GM19023 (cell line): ENCODE data around the gene SLC5A12.
A peak's percentile ranks its signal among the peaks of the same experiment; 100 is the strongest.

ENCODE experiments used
- ATAC-seq: cut with Tn5 transposase; IDR thresholded peaks from one replicate; pipeline ENCODE4 v1.9.1; 2021; ENCODE audit warnings: mild to moderate bottlenecking, moderate library complexity; ENCODE audit not compliant: unreplicated experiment

The SLC5A12 gene, protein sequence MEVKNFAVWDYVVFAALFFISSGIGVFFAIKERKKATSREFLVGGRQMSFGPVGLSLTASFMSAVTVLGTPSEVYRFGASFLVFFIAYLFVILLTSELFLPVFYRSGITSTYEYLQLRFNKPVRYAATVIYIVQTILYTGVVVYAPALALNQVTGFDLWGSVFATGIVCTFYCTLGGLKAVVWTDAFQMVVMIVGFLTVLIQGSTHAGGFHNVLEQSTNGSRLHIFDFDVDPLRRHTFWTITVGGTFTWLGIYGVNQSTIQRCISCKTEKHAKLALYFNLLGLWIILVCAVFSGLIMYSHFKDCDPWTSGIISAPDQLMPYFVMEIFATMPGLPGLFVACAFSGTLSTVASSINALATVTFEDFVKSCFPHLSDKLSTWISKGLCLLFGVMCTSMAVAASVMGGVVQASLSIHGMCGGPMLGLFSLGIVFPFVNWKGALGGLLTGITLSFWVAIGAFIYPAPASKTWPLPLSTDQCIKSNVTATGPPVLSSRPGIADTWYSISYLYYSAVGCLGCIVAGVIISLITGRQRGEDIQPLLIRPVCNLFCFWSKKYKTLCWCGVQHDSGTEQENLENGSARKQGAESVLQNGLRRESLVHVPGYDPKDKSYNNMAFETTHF

DNA sequence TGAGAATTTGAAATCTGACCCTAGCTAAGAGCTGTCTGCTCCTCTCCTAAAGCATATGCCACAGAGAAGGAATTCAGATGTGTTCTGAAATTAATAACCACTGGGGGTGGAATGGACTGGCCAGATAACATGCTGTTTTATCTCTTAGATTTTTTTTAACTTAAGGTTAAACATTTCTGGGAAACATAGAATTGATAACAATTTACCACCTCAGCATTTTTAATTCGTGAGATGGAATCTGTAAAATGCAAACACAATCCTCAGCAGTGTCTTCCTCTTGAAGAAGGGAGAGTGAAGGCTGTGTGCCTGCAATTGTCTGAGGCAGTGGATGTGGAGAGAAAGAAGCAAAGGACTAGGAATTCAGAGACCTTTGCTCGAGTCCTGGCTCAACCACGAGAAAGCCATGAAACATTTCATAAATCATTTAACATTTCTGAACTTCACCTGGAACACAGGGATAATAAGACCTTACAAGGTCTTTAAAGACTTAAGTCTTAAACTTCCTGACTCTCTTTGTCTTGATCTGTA, at the start of gene SLC5A12:
SLC5A12 (minus strand) TSS at position 113 of the 528 bp plus-strand sequence. CDS start 346 bp downstream, outside the sequence.
- no peak for ATAC-seq

DNA sequence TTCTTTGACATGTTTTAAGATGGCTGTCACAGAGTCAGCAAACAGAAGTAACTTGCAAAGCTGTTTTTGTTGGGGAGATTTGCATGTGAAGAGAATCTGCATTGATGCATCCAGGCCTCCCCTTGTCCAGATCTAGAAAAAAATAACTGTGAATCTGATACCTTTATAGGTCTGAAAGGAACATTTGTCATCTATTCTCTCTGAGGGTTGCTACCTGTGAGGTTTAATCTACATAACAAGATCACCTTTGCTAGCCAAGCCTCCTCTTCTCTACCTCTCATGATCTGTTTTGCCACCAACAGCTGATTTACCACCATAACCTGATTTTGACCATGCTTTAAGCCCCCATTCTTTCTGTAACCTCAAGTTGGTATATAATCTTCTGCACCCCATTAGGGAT, 47.2 kb upstream of the SLC5A12 start:
- no peak for ATAC-seq

DNA sequence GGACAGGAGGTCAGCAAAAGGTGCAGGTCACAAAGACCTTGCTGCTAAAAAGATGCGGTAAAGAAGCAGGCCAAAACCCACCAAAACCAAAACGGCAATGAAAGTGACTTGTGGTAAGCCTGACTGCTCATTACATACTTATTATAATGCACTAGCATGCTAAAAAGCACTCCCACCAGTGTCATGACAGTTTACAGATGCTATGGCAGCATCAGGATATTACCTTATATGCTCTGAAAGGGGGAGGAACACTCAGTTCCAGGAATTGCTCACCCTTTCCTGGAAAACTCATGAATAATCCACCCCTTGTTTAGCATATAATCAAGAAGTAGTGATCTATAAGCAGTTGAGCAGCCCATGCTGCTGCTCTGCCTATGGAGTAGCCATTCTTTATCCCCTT, 45.2 kb upstream of the SLC5A12 start:
- no peak for ATAC-seq

DNA sequence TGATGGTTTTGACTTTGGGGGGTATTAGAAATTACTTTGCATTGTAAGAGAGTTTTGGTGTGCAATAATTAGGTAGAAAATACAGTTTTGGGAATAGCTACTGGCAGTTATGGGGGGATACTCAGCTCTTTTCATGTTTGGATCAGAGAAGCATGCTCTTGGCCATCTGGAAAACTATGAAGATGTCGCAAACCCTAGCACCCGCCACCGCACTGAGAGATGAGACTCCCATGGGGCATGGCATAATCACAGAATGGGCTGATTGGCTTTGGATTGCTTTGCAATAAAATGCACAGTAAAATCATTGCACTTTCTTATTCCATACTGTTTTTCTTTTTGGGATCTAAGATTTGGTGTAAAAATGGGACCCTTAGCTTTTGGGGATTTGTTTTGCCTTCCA, 43.5 kb upstream of the SLC5A12 start:
- ATAC-seq = no peak

DNA sequence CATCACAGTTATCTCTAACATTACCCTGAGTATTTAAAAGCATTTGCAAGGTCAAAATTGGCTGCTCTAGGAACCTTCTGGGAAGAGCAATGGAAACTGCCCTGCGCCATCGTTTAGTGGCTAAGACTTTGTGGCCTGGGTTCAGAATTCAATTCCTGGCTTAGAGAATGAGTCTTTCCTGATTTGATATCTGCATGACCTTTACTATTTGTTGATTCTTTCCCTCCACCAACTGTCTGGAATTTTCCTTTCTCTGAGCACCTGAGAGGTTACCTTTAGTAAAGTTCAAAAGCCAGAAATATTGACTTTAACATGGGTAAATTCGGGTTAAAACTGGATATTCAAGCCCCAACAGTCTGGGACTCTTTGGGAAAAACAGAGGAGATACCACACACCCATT, 43.0 kb upstream of the SLC5A12 start:
- no peak for ATAC-seq

DNA sequence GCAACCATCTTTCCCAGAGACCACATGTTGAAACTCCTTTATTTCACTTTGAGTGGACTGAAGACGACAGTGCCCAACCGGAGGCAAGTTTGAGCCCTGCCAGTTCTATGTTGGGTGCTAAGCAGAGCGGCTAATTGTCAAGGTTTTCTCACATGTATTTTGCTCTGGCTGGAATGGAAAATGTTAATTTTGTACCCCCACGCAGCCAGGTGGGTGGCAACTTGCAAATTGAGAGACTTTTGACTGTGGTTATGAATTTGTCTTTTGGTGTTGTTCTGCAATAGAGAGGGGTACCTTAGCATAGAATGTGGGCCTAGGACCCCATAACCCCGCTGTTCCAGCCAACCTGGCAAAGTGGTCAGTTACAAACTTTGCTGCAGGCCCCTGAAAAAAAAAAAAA, 42.5 kb upstream of the SLC5A12 start:
- no peak for ATAC-seq

DNA sequence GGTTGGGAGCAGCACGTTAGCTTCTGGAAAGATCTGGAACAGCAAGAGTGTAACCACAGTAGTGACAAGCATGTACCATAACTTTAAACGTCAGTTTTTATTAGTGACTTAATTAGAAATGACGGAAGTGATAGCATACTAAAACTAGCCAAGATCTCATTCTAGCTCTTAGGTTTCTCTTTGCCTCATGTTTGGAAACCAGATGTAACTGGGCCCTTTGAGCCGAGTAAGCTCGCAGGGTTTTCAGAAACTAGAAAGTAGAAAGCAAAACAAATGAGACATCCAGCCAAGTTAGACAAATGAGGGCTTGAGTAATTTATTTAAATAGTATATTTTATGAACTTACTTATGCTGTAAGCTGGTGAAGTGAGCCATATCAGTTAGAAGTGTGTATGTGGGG, 40.2 kb upstream of the SLC5A12 start:
- ATAC-seq = no peak

DNA sequence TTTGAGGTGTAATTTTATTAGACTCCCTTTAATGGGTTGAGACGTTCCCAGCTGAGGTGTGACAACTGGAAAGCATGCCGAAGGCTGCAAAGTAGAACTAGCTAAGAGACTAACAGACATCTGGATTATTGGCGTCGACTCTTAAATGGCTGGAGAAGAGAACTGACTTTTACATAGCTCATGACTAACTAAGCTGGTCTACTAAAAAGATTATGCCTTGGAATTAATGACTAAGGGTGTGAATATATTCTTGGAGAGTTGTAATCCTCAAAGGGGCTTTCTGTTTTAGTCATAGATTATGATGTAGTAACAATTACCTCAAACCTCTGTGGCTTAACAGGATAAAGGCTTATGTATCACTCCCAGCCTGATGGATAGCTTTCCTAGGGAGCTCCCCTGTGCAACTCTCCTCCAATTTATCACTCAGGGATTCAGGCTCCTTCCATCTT, 39.5 kb upstream of the SLC5A12 start:
- ATAC-seq = no peak

DNA sequence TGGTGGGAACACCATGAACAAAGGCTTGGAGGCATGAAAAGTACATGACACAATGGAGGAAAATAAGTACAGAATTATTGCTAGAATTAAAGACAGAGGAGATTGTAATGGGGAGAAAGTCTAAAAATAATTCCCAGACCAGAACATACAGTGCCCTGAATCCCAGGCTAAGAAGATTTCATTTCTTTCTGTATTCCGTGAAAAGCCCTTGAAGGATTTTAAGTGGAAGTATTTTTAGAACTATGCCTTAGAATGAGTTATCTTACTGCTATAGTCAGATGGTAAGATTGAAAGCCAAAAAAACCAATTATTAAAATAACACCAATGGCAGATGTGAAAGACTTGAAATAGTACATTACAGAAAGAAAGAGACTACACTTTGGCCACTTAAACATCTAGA, 36.1 kb upstream of the SLC5A12 start:
- ATAC-seq = no peak

DNA sequence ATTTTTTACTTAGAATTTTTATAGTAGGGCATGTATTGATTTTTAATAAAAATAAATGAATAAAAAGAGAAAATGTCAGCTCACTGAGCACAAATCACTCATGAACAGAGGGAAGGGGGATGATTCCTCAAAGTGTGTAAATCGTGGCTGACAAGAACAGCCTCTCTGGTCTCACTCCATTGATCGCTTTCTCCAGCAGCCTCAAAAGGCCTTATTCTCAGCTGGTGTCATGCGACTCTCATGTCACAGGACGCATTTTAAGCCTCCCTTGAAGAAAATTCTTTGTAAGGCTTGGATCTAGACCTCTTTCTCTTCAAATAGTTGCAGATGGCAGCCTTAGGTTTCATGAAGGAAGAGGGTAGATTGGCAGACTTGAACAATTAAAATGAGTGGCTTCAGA, 33.9 kb upstream of the SLC5A12 start:
- no peak for ATAC-seq

DNA sequence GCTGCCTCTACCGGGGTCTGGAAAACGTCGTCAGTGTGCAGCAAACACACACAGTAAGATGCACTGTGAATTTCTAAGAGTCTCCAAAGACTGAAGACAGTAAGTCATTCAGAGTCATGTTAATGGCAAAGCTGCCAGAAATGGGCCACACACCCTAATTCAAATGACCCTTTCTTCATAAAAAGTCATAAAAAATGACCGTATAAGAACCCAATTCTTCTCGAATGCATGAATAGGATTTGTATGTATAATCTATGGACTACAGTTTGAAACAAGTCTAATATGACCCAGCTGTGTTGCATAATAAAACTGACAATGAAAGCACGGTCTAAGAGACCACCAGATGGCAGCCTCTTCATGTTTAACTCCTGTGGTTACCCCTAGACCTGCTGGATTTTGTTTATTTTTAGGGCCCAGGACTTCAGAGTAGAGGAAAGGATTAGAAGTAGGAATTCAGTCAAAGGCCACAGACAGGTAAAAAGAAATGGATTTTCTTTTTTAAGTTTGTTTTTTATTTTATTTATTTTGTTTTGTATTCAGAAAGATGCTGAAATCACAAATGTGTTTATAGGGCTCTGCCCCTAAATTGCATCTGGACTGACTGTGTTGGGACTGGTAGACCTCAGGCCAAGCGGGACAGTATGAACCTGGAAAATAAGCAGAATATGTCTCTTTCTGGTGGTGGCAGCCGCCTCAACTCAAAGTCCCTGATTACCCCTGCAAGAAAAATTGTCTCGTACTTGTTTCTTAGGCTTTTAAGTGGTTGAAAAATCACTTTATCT, 32.1 kb upstream of the SLC5A12 start:
- no peak for ATAC-seq

DNA sequence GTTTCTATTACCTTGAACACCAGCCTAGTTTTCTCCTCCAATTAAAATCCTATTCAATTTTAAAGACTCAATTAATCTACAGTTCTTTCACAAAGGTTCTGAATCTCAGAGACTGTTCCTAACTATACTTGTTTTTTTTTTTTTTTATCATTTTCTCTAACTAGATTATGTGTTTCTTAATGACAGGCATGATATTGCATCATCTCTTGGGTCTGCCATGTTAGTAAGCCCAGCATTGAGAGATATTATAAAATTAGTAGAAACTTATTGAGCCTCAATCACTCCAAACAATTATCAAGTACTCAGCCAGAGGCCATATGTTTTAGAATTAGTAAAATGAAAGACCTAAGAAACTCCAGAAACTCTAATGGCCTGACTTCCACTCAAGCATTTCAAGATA, 28.1 kb upstream of the SLC5A12 start:
- ATAC-seq = no peak

DNA sequence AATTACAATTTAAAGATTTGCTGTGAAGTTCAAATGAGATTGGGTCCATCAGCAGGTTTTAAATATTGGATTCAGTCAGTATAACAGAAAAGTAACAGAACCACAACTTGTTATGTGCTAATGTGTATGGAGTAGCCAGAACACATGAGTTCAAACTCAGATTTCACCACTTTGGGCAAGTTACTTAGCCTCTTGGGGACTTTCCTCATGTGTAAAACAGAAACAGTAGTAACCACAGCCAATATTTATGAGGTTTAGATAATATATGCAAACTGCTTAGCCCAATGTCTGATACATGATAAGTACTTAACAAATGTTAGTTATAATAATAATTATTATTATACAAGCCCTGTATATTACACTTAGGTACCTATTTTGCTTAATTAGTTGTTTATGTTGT, 21.8 kb upstream of the SLC5A12 start:
- peak; percentile 92 for ATAC-seq

DNA sequence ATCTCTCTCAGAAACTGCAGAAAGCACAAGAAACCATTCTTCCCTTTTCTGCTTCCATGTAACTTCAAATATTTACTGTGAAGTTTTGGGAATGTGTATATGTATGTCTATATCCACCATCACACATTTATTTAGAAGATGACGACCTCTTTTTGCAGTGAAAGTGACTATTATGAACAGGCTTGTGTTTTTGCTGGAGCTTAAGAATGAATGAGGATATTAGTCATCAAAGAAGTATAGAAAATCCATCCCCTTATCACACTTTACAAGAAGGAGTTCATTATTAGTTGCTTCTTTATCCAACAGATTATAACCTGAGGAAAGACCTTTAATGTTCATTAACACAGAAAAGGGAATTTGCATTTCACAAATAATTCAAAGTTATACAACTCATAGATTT, 21.1 kb upstream of the SLC5A12 start:
- ATAC-seq = no peak

DNA sequence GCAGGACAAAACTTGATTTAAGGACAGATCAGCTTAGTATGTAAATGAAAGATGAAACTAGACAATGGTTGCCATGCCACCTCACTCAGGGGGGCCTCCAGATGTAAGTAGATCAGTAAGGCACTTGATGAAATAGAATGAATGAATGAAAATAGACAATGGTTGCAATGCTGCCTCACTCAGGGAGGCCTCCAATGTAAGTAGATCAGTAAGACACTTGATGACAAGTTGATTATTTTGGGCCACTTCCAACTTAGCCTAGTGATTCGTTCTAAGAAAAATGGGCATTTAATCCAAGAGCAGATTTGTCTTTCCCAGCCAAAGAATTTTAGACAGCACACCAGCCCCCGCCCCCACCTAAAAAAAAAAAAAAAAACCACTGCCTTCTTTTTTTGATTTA, 19.2 kb upstream of the SLC5A12 start:
- no peak for ATAC-seq

DNA sequence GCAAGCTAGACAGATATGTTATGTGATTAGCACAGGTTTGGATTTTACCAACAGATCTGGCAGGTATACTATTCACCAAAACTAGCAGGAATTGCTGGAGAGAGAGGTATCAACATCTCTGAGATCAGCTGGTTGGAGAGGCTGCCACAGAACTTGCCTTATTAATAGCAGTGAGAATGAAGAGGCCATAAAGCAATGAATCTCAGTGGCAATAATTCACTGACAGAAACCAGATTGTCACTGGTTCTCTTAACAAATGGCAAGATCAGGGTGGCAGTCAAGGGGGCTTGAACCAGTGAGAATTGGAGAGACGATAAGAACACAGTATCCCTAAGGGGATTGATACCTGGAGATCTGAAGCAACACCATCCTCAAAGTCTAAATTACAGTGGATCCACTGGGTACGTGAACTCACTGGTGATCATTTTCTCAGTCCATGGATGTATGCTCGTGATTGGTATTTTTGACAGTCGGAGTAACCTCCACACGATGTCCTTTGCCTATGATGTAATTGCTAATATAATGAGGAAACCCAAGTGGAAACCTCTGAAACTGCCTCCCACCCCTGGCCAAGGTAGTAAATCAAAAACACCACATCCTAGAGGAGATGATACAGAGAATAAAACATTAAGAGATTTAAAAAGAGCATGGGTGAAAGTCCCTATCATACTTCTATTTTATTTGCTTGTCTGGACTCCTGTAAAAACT, 17.7 kb upstream of the SLC5A12 start:
- ATAC-seq = no peak

DNA sequence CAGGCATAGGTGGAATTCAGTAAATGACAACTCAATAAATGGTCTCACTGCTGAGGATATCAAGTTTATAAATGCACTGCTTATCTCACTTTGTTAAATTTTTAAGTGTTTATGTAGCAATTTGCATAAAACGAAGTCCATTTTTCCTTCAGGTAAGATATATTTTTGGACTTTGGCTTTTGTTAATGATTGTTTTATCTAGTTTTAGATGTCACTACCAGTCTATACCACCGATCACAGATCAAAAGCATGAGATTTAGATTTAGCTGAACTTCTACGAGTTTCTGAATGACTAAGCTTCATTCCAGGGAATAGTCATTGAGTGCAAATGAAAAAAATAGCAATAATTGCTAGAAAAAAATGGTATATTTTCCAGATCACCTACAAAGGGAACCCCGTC, 12.8 kb upstream of the SLC5A12 start:
- no peak for ATAC-seq

DNA sequence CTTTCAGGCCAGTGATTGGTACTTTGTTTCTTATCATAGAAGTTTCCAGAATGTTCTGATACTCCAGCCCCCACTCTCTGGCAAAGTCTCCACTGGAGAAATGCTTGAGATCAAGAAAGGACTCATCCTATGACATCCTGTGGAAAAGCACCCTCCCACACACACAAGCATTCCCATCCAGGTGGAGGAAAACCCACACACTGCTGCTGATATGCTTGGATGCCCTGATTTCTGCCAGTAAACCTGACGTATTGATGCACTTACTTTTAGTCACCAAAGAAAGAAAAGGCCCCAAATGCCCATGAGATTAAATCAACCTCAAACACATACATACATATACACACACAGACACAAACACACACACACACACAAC, 9.2 kb upstream of the SLC5A12 start:
- no peak for ATAC-seq

DNA sequence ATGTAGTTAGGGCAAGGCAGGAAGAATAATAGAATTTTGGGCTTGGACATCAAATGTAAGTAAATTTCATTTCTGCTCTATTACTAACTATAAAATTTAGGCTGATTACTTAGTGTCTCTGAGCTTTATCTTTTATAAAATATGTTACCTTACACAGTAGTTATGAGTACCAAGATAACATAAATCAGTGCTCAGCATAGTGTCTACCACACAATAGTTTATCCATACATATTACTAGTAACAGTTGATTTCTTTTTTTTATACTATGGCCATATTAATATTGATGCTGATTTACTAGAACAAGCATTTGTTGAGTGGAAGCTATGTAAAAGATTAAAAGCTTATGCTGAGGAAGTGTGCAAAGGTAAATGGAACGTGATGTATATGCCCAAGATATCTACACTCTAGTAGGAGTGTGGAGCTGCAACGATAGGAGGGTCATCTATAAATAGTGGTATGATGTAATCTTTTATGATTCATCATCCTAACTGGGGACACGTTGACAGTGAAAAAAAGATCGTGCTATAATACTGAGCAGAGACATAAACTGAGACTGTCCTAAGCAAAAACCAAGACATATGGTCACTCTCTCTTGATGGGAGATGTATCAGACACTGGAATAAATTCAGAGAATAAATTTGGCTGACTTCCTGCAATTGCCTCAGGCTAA, 8.7 kb upstream of the SLC5A12 start:
- ATAC-seq = no peak

DNA sequence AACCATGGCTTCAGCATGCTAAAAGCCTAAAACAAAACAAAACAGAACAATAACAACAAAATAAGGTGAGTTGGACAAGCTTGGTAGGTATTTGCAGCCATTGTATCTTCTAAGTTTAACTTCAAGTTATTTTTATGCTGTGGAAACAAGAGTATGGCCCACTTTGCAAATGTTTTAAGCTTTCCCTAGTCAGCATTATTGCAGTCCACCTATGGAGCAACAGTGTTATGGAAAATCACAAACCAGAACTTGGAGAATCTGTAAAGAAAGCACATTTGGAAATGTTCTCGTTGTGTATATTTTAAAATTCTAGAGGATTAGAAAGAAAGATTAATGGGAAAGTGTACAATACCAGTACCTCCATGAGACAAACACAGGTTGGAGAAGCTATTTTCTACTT, 7.4 kb upstream of the SLC5A12 start:
- no peak for ATAC-seq
